SK-N-SH (cell line): ENCODE results near the gene FOSB.

ENCODE experiments used
- CTCF ChIP-seq: fragments of 200-600 bp; sonication (generic); IDR thresholded peaks from 2 replicates; pipeline ENCODE4 v1.6.1; 2017; ENCODE audit warnings: antibody characterized with exemption, mild to moderate bottlenecking, moderate library complexity
- EP300 ChIP-seq, 2 experiments: IDR thresholded peaks; 2 replicates each; pipeline versions ENCODE4 v1.4.0 to v1.6.1; 2012; ENCODE audit warnings: borderline replicate concordance in 1 of 2, low read depth in 1 of 2, low read length in 1 of 2
- EZH2phosphoT487 ChIP-seq: fragments of 200-600 bp; sonication (generic); IDR thresholded peaks from 2 replicates; pipeline ENCODE4 v1.6.1; 2017; ENCODE audit warnings: low read depth, mixed run types, mild to moderate bottlenecking, antibody characterized with exemption, moderate library complexity, borderline replicate concordance
- FOSL2 ChIP-seq: IDR thresholded peaks from 2 replicates; pipeline ENCODE4 v1.4.0; 2012; ENCODE audit warnings: low read depth, mild to moderate bottlenecking, moderate library complexity, borderline replicate concordance
- FOXM1 ChIP-seq: IDR thresholded peaks from 2 replicates; pipeline ENCODE4 v1.4.0; 2012; ENCODE audit warnings: low read depth, mild to moderate bottlenecking
- MXI1 ChIP-seq: IDR thresholded peaks from 2 replicates; pipeline ENCODE4 v1.6.1; 2012; ENCODE audit warnings: mild to moderate bottlenecking, low read depth, low read length, improper control_type of control experiment
- POLR2AphosphoS5 ChIP-seq: IDR thresholded peaks from 2 replicates; pipeline ENCODE4 v1.6.1; 2012; ENCODE audit warnings: low read depth, low read length
- RXRA ChIP-seq: IDR thresholded peaks from 2 replicates; pipeline ENCODE4 v1.4.0; 2012; ENCODE audit warnings: low read depth, mild to moderate bottlenecking, borderline replicate concordance
- YY1 ChIP-seq: IDR thresholded peaks from 2 replicates; pipeline ENCODE4 v1.4.0; 2012; ENCODE audit warnings: low read depth, mild to moderate bottlenecking
- TF ChIP-seq, protein P1 (sequence below): IDR thresholded peaks from 2 replicates; pipeline ENCODE4 v1.6.1; 2012; ENCODE audit warnings: mild to moderate bottlenecking, low read depth, low read length, moderate library complexity

DNA sequence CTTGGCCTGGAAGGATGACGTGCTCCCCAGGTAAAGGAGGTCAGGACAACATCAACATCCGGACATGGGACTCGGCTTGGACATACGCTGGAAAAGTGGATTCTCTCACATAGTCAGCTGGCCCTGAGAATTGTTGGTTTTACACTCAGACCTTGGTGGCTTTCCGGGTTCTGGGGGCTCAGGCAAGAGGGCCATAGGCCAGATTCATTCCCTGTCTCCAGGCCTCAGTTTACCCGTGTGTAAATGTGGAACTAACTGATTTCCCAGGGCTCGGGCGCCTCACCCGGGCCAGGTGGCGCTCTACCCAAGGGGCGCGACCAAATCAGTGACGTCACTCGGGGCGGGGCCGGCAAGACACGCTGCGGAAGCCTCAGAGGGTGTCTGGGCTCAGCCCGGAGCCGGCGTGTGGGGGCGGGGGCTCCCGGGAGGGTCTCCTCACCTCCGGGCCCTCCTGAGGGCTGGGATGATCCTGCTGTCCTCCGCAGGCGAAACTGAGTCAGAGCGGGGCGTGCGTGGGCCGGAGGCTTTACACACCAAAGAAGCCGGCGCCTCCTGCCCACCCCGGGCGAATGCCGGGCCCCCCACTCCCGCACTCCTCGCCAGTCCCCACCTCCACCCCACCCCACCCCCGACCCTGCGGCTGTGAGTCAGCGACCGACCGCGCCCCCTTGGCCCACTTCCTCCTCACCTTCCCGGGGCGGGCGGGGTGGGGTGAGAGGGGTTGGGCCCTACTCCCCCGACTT lies 38.6 kb downstream of the FOSB start:
- no peak for TF ChIP-seq FOXM1
- no peak for TF ChIP-seq EZH2phosphoT487
- peak; percentile 4 to 29; a peak in 1 of 4 replicates for TF ChIP-seq EP300 (IDR thresholded peaks at IDR 0.05; ENCODE audit: borderline replicate concordance in 1 of 2, low read depth in 1 of 2, low read length in 1 of 2)
- TF ChIP-seq MXI1 = peak; percentile 85
- TF ChIP-seq CTCF = peak; percentile 63
- peak; percentile 51; the same call in 1 of the 2 replicates for TF ChIP-seq POLR2AphosphoS5
- 0 out of 2 replicates have a peak, but pooled peaks have one; percentile 28 for TF ChIP-seq FOSL2
- no peak for TF ChIP-seq RXRA
- TF ChIP-seq, protein P1, sequence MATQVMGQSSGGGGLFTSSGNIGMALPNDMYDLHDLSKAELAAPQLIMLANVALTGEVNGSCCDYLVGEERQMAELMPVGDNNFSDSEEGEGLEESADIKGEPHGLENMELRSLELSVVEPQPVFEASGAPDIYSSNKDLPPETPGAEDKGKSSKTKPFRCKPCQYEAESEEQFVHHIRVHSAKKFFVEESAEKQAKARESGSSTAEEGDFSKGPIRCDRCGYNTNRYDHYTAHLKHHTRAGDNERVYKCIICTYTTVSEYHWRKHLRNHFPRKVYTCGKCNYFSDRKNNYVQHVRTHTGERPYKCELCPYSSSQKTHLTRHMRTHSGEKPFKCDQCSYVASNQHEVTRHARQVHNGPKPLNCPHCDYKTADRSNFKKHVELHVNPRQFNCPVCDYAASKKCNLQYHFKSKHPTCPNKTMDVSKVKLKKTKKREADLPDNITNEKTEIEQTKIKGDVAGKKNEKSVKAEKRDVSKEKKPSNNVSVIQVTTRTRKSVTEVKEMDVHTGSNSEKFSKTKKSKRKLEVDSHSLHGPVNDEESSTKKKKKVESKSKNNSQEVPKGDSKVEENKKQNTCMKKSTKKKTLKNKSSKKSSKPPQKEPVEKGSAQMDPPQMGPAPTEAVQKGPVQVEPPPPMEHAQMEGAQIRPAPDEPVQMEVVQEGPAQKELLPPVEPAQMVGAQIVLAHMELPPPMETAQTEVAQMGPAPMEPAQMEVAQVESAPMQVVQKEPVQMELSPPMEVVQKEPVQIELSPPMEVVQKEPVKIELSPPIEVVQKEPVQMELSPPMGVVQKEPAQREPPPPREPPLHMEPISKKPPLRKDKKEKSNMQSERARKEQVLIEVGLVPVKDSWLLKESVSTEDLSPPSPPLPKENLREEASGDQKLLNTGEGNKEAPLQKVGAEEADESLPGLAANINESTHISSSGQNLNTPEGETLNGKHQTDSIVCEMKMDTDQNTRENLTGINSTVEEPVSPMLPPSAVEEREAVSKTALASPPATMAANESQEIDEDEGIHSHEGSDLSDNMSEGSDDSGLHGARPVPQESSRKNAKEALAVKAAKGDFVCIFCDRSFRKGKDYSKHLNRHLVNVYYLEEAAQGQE = no peak
- 0 out of 2 replicates have a peak, but pooled peaks have one; percentile 22 for TF ChIP-seq YY1
